HFFc6 (cell line): ENCODE data around the gene STAU1. TPM values are rescaled to one million over a fixed set of nuclear protein-coding genes. Genes with fewer than 3 reads are reported as not detected.

ENCODE experiments used
- DNase-seq: peaks from one replicate; pipeline ENCODE4 v3.0.0-alpha.2; 2018
- H3K27ac Mint-ChIP-seq: 2 replicates; pipeline ENCODE4 v1.8.0; 2020; ENCODE audit warnings: mild to moderate bottlenecking, mixed read lengths
- H3K27me3 Mint-ChIP-seq: 2 replicates; pipeline ENCODE4 v1.8.0; 2021; ENCODE audit warnings: mild to moderate bottlenecking, moderate library complexity, mixed read lengths; ENCODE audit not compliant: insufficient read depth
- H3K36me3 Mint-ChIP-seq: 2 replicates; pipeline ENCODE4 v1.8.0; 2021; ENCODE audit warnings: low read depth, mixed read lengths
- H3K4me1 Mint-ChIP-seq: 2 replicates; pipeline ENCODE4 v1.8.0; 2020; ENCODE audit warnings: low read depth, mixed read lengths
- H3K4me3 Mint-ChIP-seq: 2 replicates; pipeline ENCODE4 v1.8.0; 2020; ENCODE audit warnings: mild to moderate bottlenecking, moderate library complexity, mixed read lengths
- H3K9me3 Mint-ChIP-seq: 2 replicates; pipeline ENCODE4 v1.8.0; 2020; ENCODE audit warnings: mild to moderate bottlenecking, mixed read lengths
- CTCF ChIP-seq: fragments of 200-600 bp; sonication (generic); IDR thresholded peaks from 2 replicates; pipeline ENCODE4 v1.5.0; 2021; ENCODE audit warnings: antibody characterized with exemption, mild to moderate bottlenecking
- total RNA-seq, 6 experiments: library from RNA; stranded (reverse); fragmentation: NEBNext Ultra II Directional; extraction: Animal tissue kit (Norgen Biotek cat#: 25700); gene quantifications; 2 replicates in 1 of 6; 3 replicates in 5 of 6; pipeline ENCODE4 v1.2.3, GENCODE V29; 2021

STAU1 gene
- total RNA-seq, 6 experiments from 2014 or later, result 85.6 to 95.4 (median 87.9) TPM

GRCh38 chr20:49151436-49151835 lies 36.7 kb downstream of the STAU1 start:
- TF ChIP-seq CTCF, result no peak
- Mint-ChIP-seq H3K27ac (no peak overlapping the region), H3K27me3 (peaks cover 4% of the 10 kb centered on the region; the same call in 1 of the 2 replicates), H3K4me1 (peaks cover 16% of the 10 kb centered on the region), H3K4me3 (no peak overlapping the region), H3K9me3 (no peaks in the 10 kb centered on the region), H3K36me3 (peaks cover 30% of the 10 kb centered on the region)
- no peak for DNase-seq

- no peak overlapping the region for H3K27ac Mint-ChIP-seq
- peaks cover 23% of the 10 kb centered on the region for H3K36me3 Mint-ChIP-seq
- H3K27me3 Mint-ChIP-seq, result peaks cover 4% of the 10 kb centered on the region; the same call in 1 of the 2 replicates
- TF ChIP-seq CTCF, result no peak
- no peak overlapping the region for H3K4me3 Mint-ChIP-seq
- no peak for DNase-seq
- H3K9me3 Mint-ChIP-seq, result no peaks in the 10 kb centered on the region
- H3K4me1 Mint-ChIP-seq, result no peaks in the 10 kb centered on the region
Observed at GRCh38 chr20:49149281-49150045, 38.7 kb downstream of the STAU1 start.

- H3K27me3 Mint-ChIP-seq, result peaks cover 4% of the 10 kb centered on the region; the same call in 1 of the 2 replicates
- H3K4me3 Mint-ChIP-seq, result no peak overlapping the region
- no peak overlapping the region for H3K27ac Mint-ChIP-seq
- H3K36me3 Mint-ChIP-seq, result peaks cover 23% of the 10 kb centered on the region
- H3K9me3 Mint-ChIP-seq, result no peaks in the 10 kb centered on the region
- H3K4me1 Mint-ChIP-seq, result no peaks in the 10 kb centered on the region
- TF ChIP-seq CTCF, result no peak
- no peak for DNase-seq
Observed at GRCh38 chr20:49148601-49149000, 39.5 kb downstream of the STAU1 start.

- no peaks in the 10 kb centered on the region for H3K4me1 Mint-ChIP-seq
- H3K4me3 Mint-ChIP-seq, result no peak overlapping the region
- H3K9me3 Mint-ChIP-seq, result no peaks in the 10 kb centered on the region
- no peak for DNase-seq
- H3K36me3 Mint-ChIP-seq, result peaks cover 23% of the 10 kb centered on the region
- no peak for TF ChIP-seq CTCF
- H3K27ac Mint-ChIP-seq, result no peak overlapping the region
- peaks cover 4% of the 10 kb centered on the region for H3K27me3 Mint-ChIP-seq
Observed at GRCh38 chr20:49147296-49147695, 40.8 kb downstream of the STAU1 start.

GRCh38 chr20:49146442-49147225 lies 41.5 kb downstream of the STAU1 start:
- no peaks in the 10 kb centered on the region for H3K9me3 Mint-ChIP-seq
- no peak for TF ChIP-seq CTCF
- peaks cover 4% of the 10 kb centered on the region for H3K27me3 Mint-ChIP-seq
- no peak for DNase-seq
- H3K4me1 Mint-ChIP-seq, result no peaks in the 10 kb centered on the region
- H3K4me3 Mint-ChIP-seq, result no peak overlapping the region
- no peak overlapping the region for H3K27ac Mint-ChIP-seq
- H3K36me3 Mint-ChIP-seq, result peaks cover 23% of the 10 kb centered on the region
